Chondrocyte (in vitro differentiated cells): ENCODE results near the gene HPS3. TPM values are rescaled to one million over a fixed set of nuclear protein-coding genes. Genes with fewer than 3 reads are reported as not detected.
"Not testable (repeated sequence)": the region's sequence is repeated elsewhere in the genome, so short reads cannot be mapped to it uniquely, and the experiment has no call there.

Experiments used
- DNase-seq: peaks from one replicate; pipeline ENCODE4 v3.0.0; 2021; ENCODE audit warnings: mixed read lengths, low spot score
- H3K27ac Mint-ChIP-seq: one replicate; pipeline ENCODE4 v1.8.0; 2021; ENCODE audit warnings: mild to moderate bottlenecking, moderate library complexity, mixed read lengths; ENCODE audit not compliant: unreplicated experiment
- H3K27me3 Mint-ChIP-seq: 2 replicates; pipeline ENCODE4 v1.8.0; 2021; ENCODE audit warnings: low read depth, mixed read lengths
- H3K36me3 Mint-ChIP-seq: 2 replicates; pipeline ENCODE4 v1.8.0; 2021; ENCODE audit warnings: low read depth, mixed read lengths
- H3K4me1 Mint-ChIP-seq: 2 replicates; pipeline ENCODE4 v1.8.0; 2021; ENCODE audit warnings: low read depth, mild to moderate bottlenecking, mixed read lengths
- H3K4me3 Mint-ChIP-seq: one replicate; pipeline ENCODE4 v1.8.0; 2021; ENCODE audit warnings: mild to moderate bottlenecking, moderate library complexity, mixed read lengths; ENCODE audit not compliant: unreplicated experiment
- H3K9me3 Mint-ChIP-seq: 2 replicates; pipeline ENCODE4 v1.8.0; 2021; ENCODE audit warnings: low read depth, mixed read lengths
- CTCF ChIP-seq: fragments of 200-600 bp; sonication (generic); IDR thresholded peaks from 2 replicates; pipeline ENCODE4 v1.5.0; 2021; ENCODE audit warnings: antibody characterized with exemption, mild to moderate bottlenecking, moderate library complexity
- total RNA-seq: library from RNA; stranded (reverse); gene quantifications from 3 replicates; pipeline ENCODE4 v1.2.1, GENCODE V29; 2021

Gene HPS3
- total RNA-seq, 1 donor from 2014 or later = 16.2 TPM

GRCh38 chr3:149216193-149216869 is 86.9 kb downstream of the HPS3 start:
- Mint-ChIP-seq H3K36me3 (no peaks in the 10 kb centered on the region), H3K27me3 (no peaks in the 10 kb centered on the region)
- TF ChIP-seq CTCF = no peak

GRCh38 chr3:149217347-149217746 is 87.9 kb downstream of the HPS3 start:
- Mint-ChIP-seq H3K4me1 (no peaks in the 10 kb centered on the region), H3K27me3 (no peaks in the 10 kb centered on the region), H3K27ac (no peak overlapping the region), H3K4me3 (no peak overlapping the region), H3K9me3 (no peaks in the 10 kb centered on the region), H3K36me3 (no peaks in the 10 kb centered on the region)
- DNase-seq = no peak
- TF ChIP-seq CTCF = no peak

More at GRCh38 chr3:149216193-149216869, 86.9 kb downstream of the HPS3 start:
- H3K4me1 Mint-ChIP-seq = no peaks in the 10 kb centered on the region
- H3K4me3 Mint-ChIP-seq = no peak overlapping the region
- H3K9me3 Mint-ChIP-seq = no peaks in the 10 kb centered on the region
- DNase-seq = no peak
- H3K27ac Mint-ChIP-seq = no peak overlapping the region

GRCh38 chr3:149219380-149220121 is 90.1 kb downstream of the HPS3 start:
- not testable (repeated sequence) for H3K4me3 Mint-ChIP-seq, H3K4me1 Mint-ChIP-seq, DNase-seq, H3K9me3 Mint-ChIP-seq, H3K27me3 Mint-ChIP-seq, H3K36me3 Mint-ChIP-seq, H3K27ac Mint-ChIP-seq

DNA sequence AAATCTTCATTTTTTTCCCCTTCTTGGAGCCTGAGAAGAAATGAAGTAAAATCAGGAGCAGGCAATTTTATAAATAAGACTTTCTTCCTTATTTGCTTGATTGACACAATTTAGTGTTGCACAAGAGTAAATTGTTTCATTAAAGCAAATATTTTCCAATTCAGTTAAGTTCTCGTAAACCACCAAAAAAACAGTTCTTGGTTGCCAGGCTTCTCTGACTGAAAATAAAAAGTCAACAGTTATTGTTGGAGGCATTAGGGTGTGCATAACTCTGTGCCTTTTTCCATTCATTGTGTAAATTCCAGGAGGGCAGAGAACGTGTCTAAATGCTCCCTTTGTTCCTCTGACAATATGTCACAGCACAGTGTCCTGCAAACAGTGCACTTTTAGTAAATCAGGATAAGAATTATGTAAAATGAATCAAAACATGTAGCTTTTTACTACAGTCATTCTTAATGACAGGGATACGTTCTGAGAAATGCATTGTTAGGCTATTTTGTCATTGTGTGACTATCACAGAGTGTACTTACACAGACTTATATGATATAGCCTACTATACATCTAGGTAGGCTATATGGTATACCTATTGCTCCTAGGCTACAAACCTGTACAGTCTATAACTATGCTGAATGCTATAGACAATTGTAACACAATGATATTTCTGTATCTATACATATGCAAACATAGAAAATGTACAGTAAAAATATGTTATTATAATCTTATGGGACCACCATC is 92.5 kb downstream of the HPS3 start, which contains the start of gene CP:
Gene CP, minus strand, starts transcription at position 47 of the 735 bp plus-strand sequence. Its CDS starts 37 bp downstream, at position 10.
- DNase-seq = no peak
- no peak for TF ChIP-seq CTCF
- no peak within 1 kb of the TSS for H3K4me3 Mint-ChIP-seq
- H3K4me1 Mint-ChIP-seq = peaks cover 22% of the 10 kb centered on the region
- no peaks in the 10 kb centered on the region for H3K9me3 Mint-ChIP-seq
- no peak within 1 kb of the TSS for H3K27ac Mint-ChIP-seq
- no peaks in the 10 kb centered on the region for H3K36me3 Mint-ChIP-seq
- no peaks in the 10 kb centered on the region for H3K27me3 Mint-ChIP-seq

Other genes starting within 250 kb of the HPS3 start
- gene GYG1, start 138.1 kb upstream of the HPS3 start, total RNA-seq = 41.2 to 50.1 TPM (median 48.1 TPM) in 3 replicates
- gene HLTF, start 43.1 kb upstream of the HPS3 start, total RNA-seq = 26.4 to 30.9 TPM (median 29.8 TPM) in 3 replicates
- gene CP, start 92.2 kb downstream of the HPS3 start, total RNA-seq = not detected in 3 replicates
- gene TM4SF18, start 204.0 kb downstream of the HPS3 start, total RNA-seq = 0.20 to 1.4 TPM in 2 of 3 replicates, not detected in the other
- 42.8 to 60.3 TPM (median 59.9 TPM) in 3 replicates for gene TM4SF1, start 248.0 kb downstream of the HPS3 start, total RNA-seq